AG09319 (cell line): ENCODE measurements around the gene IFFO2.

ENCODE experiments used
- DNase-seq: peaks from one replicate; pipeline ENCODE4 v3.0.0-alpha.2; 2010; ENCODE audit warnings: low read depth; ENCODE audit errors: extremely low read depth
- CTCF ChIP-seq: IDR thresholded peaks from 2 replicates; pipeline ENCODE4 v1.5.1; 2011; ENCODE audit warnings: low read depth, mild to moderate bottlenecking, inconsistent platforms, low read length, moderate library complexity

The IFFO2 gene

GRCh38 chr1:18907917-18908845 is 48.3 kb downstream of the IFFO2 start:
- DNase-seq, result no peak
- TF ChIP-seq CTCF, result no peak

- peak; percentile 76 for TF ChIP-seq CTCF
- no peak for DNase-seq
These were observed 49.2 kb downstream of the IFFO2 start for GRCh38 chr1:18907021-18907916.

- TF ChIP-seq CTCF, result no peak
- no peak for DNase-seq
These were observed 53.2 kb downstream of the IFFO2 start for GRCh38 chr1:18903291-18903756.

GRCh38 chr1:18902523-18903290 is 53.8 kb downstream of the IFFO2 start, which contains the start of gene ALDH4A1:
ALDH4A1 (minus strand) TSS chr1:18902555; CDS start chr1:18902523, 32 bp downstream.
- TF ChIP-seq CTCF, result peak; percentile 2
- DNase-seq, result peak; percentile 92

GRCh38 chr1:18901952-18902522 is 54.4 kb downstream of the IFFO2 start:
- no peak for TF ChIP-seq CTCF
- no peak for DNase-seq

- no peak for DNase-seq
- TF ChIP-seq CTCF, result no peak
These were observed 55.1 kb downstream of the IFFO2 start for GRCh38 chr1:18901147-18901951.
